ENCODE data around the gene RNF212. TPM values are rescaled to one million over a fixed set of nuclear protein-coding genes. Genes with fewer than 3 reads are reported as not detected.

The RNF212 gene
- total RNA-seq, 1 donor from 2014 or later, result 6.9 TPM

GRCh38 chr4:1082215-1083182, 30.9 kb downstream of the RNF212 start:
- H3K27me3 ChIP-seq, result peaks cover 6% of the 10 kb centered on the region
- peak overlapping the region; percentile 14 for H3K27ac ChIP-seq
- H3K9me3 ChIP-seq, result no peaks in the 10 kb centered on the region
- ATAC-seq, result peak; percentile 95
- DNase-seq, result peak; percentile 88
- H3K36me3 ChIP-seq, result no peaks in the 10 kb centered on the region
- H3K4me1 ChIP-seq, result peaks cover 9% of the 10 kb centered on the region
- TF ChIP-seq CTCF (IDR thresholded peaks at IDR 0.05), result no peak
- intact Hi-C loops (cut with DNase I), result no loop called here
- no peak overlapping the region for H3K4me3 ChIP-seq

GRCh38 chr4:1081689-1082040, 31.7 kb downstream of the RNF212 start:
- TF ChIP-seq CTCF (IDR thresholded peaks at IDR 0.05), result no peak
- Histone ChIP-seq H3K4me3 (no peak overlapping the region), H3K4me1 (peaks cover 9% of the 10 kb centered on the region), H3K9me3 (no peaks in the 10 kb centered on the region), H3K27ac (no peak overlapping the region), H3K27me3 (peaks cover 6% of the 10 kb centered on the region), H3K36me3 (no peaks in the 10 kb centered on the region)
- ATAC-seq (no peak), DNase-seq (no peak)
- intact Hi-C loops (cut with DNase I), result no loop called here

- no peak overlapping the region for H3K4me3 ChIP-seq
- intact Hi-C loops (cut with DNase I), result no loop called here
- no peak for TF ChIP-seq CTCF (IDR thresholded peaks at IDR 0.05)
- peaks cover 6% of the 10 kb centered on the region for H3K27me3 ChIP-seq
- peaks cover 9% of the 10 kb centered on the region for H3K4me1 ChIP-seq
- no peaks in the 10 kb centered on the region for H3K36me3 ChIP-seq
- H3K27ac ChIP-seq, result no peak overlapping the region
- no peaks in the 10 kb centered on the region for H3K9me3 ChIP-seq
- no peak for DNase-seq
- no peak for ATAC-seq
Measured at GRCh38 chr4:1080961-1081688, 32.2 kb downstream of the RNF212 start.

GRCh38 chr4:1080432-1080831, 32.9 kb downstream of the RNF212 start:
- intact Hi-C loops (cut with DNase I), result no loop called here
- H3K27me3 ChIP-seq, result peaks cover 6% of the 10 kb centered on the region
- peaks cover 9% of the 10 kb centered on the region for H3K4me1 ChIP-seq
- DNase-seq (no peak), ATAC-seq (no peak)
- H3K9me3 ChIP-seq, result no peaks in the 10 kb centered on the region
- no peak for TF ChIP-seq CTCF (IDR thresholded peaks at IDR 0.05)
- H3K4me3 ChIP-seq, result no peak overlapping the region
- no peak overlapping the region for H3K27ac ChIP-seq
- no peaks in the 10 kb centered on the region for H3K36me3 ChIP-seq

- Histone ChIP-seq H3K9me3 (no peaks in the 10 kb centered on the region), H3K27ac (no peak overlapping the region), H3K27me3 (peaks cover 6% of the 10 kb centered on the region), H3K4me3 (no peak overlapping the region), H3K4me1 (peaks cover 9% of the 10 kb centered on the region), H3K36me3 (no peaks in the 10 kb centered on the region)
- no peak for TF ChIP-seq CTCF (IDR thresholded peaks at IDR 0.05)
- ATAC-seq (no peak), DNase-seq (no peak)
- intact Hi-C loops (cut with DNase I), result no loop called here
Measured at GRCh38 chr4:1079711-1080265, 33.6 kb downstream of the RNF212 start.

Measured in upper lobe of right lung (tissue), 1 donor.